ENCODE measurements around the gene MYO6. TPM values are rescaled to one million over a fixed set of nuclear protein-coding genes. Genes with fewer than 3 reads are reported as not detected.

The MYO6 gene
- total RNA-seq, 1 donor from 2014 or later: 17.0 TPM

GRCh38 chr6:75947935-75948334 lies 198.9 kb downstream of the MYO6 start:
- DNase-seq: no peak

GRCh38 chr6:75952128-75952527 lies 203.1 kb downstream of the MYO6 start:
- DNase-seq: no peak

GRCh38 chr6:75963569-75963968 lies 214.5 kb downstream of the MYO6 start:
- DNase-seq: no peak

- DNase-seq: no peak
Observed at GRCh38 chr6:75968143-75968542, 219.1 kb downstream of the MYO6 start.

Small RNAs within 50 kb of the gene (small RNA-seq; reads per million reads assigned to genes)
- gene RF00019 (ENCODE audit: low replicate concordance) (not detected), gene RNA5SP209 (ENCODE audit: low replicate concordance) (not detected), gene RNU6-155P (ENCODE audit: low replicate concordance) (not detected)

Other genes with a start within 250 kb of the MYO6 start
- gene SENP6, start 147.4 kb upstream of the MYO6 start, total RNA-seq: 173 TPM

All from tongue (tissue), 3 donors.